Lower lobe of right lung (tissue), 2 donors: ENCODE results near the gene TP53AIP1. TPM values are rescaled to one million over a fixed set of nuclear protein-coding genes. Genes with fewer than 3 reads are reported as not detected.

Experiments
- ATAC-seq, 2 donors: fragments of 200-7000 bp; cut with Tn5 transposase; one replicate each; pipeline ENCODE4 v1.9.1; 2020 to 2022; ENCODE audit warnings: mild to moderate bottlenecking in 2 of 2, moderate library complexity in 2 of 2
- DNase-seq: peaks from one replicate; pipeline ENCODE4 v3.0.0-alpha.2; 2020
- H3K27ac ChIP-seq: fragments of 200-600 bp; one replicate; pipeline ENCODE4 v1.8.0; 2022
- H3K27me3 ChIP-seq: fragments of 200-600 bp; one replicate; pipeline ENCODE4 v1.8.0; 2022; ENCODE audit warnings: low read depth
- H3K36me3 ChIP-seq: fragments of 200-600 bp; one replicate; pipeline ENCODE4 v1.8.0; 2022; ENCODE audit warnings: mild to moderate bottlenecking
- H3K4me1 ChIP-seq: fragments of 200-600 bp; one replicate; pipeline ENCODE4 v1.8.0; 2022
- H3K4me3 ChIP-seq: fragments of 200-600 bp; one replicate; pipeline ENCODE4 v1.8.0; 2022; ENCODE audit warnings: mild to moderate bottlenecking
- H3K9me3 ChIP-seq: fragments of 200-600 bp; one replicate; pipeline ENCODE4 v1.8.0; 2022
- intact Hi-C: fragments of 100-400 bp; cut with DNase I; formaldehyde crosslinking; loops from one replicate; pipeline ENCODE4 v1.11.0; 2022
- total RNA-seq: library from RNA; stranded (reverse); fragmentation: NEBNext Ultra II Directional; extraction: Animal tissue kit (Norgen Biotek cat#: 25700); gene quantifications from one replicate; pipeline ENCODE4 v1.2.1, GENCODE V29; 2021
- TF ChIP-seq, protein P1 (sequence below): fragments of 200-600 bp; IDR thresholded peaks from one replicate; pipeline ENCODE4 v1.8.0; 2022; ENCODE audit warnings: antibody characterized with exemption, mild to moderate bottlenecking
- donor health status: DM: no; HTN: yes; CAD: no; lungs with severe emphysema.

TP53AIP1 gene
- total RNA-seq, 1 donor from 2014 or later = not detected

DNA sequence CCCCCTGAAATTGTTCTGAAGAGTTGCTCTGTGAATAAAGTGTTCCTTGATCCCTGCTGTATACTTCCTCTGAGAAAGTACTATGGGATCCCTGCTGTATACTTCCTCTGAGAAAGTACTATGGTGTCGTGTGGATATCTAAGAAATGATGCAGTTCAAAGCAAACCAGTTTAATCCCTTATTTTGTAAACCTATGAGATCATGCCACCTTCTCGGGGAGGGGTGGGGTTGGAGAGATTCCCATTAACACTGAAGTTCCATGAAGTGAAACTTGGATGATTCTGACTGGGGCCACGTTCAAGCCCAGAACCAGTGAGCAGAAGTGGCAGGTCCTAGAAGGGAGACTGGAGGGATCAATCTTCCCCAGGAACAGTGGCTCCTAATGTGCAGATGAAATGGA, 13.0 kb upstream of the TP53AIP1 start:
- Histone ChIP-seq H3K27me3 (no peaks in the 10 kb centered on the region), H3K4me3 (no peak overlapping the region), H3K27ac (no peak overlapping the region), H3K4me1 (no peaks in the 10 kb centered on the region), H3K9me3 (no peaks in the 10 kb centered on the region), H3K36me3 (no peaks in the 10 kb centered on the region)
- TF ChIP-seq, protein P1, sequence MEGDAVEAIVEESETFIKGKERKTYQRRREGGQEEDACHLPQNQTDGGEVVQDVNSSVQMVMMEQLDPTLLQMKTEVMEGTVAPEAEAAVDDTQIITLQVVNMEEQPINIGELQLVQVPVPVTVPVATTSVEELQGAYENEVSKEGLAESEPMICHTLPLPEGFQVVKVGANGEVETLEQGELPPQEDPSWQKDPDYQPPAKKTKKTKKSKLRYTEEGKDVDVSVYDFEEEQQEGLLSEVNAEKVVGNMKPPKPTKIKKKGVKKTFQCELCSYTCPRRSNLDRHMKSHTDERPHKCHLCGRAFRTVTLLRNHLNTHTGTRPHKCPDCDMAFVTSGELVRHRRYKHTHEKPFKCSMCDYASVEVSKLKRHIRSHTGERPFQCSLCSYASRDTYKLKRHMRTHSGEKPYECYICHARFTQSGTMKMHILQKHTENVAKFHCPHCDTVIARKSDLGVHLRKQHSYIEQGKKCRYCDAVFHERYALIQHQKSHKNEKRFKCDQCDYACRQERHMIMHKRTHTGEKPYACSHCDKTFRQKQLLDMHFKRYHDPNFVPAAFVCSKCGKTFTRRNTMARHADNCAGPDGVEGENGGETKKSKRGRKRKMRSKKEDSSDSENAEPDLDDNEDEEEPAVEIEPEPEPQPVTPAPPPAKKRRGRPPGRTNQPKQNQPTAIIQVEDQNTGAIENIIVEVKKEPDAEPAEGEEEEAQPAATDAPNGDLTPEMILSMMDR = no peak
- DNase-seq = no peak
- intact Hi-C loops = loop anchor here (5.0 kb wide), 1 partner anchor 68 kb away; no protein-coding TSS in a partner anchor
- no peak for ATAC-seq

DNA sequence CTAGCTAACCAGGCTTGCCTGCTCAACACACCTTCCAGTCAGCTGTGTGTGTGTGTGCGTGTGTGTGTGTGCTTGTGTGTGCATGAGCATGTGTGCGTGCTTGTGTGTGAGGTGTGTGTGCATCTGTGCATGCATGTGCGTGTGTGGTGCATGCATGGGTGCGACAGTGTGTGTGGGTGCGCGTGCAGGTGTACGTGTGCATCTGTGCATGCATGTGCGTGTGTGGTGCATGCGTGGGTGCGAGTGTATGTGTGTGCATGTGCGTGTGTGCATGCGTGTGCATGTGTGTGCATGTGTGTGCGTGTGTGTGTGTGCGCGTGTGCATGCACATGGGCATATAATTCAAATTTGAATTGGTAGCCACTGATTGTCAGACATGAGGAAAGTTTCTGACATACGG, 10.5 kb upstream of the TP53AIP1 start:
- ATAC-seq = peak in 1 of 2 donors; percentile 30
- no peak overlapping the region for H3K4me3 ChIP-seq

DNA sequence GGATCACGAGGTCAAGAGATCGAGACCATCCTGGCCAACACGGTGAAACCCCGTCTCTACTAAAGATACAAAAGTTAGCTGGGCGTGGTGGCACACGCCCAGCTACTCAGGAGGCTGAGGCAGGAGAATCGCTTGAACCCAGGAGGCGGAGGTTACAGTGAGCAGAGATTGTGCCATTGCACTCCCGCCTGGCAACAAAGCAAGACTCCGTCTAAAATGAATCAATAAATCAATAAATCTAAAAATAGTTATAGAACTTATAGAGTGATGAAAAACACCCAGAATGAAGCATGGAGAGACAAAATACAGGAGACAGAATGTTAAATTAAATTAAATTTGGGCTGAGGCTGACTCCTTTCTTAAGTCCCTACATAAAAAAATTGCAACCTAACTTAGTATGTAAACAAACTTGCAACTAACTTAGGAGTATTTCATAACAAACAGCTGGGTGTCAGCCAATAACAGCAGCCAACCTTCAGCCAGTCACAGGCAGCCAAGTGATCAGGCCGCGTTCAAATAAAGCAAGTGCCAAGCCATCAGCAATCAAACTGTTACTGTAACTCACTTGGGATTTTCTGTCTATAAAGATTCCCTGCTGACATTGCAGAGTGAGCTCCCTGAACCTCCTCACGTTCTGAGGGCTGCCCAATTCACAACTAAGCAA, 7.3 kb upstream of the TP53AIP1 start:
- H3K4me3 ChIP-seq = no peak overlapping the region
- H3K4me1 ChIP-seq = no peaks in the 10 kb centered on the region
- intact Hi-C loops = no loop called here
- no peak for ATAC-seq
- H3K36me3 ChIP-seq = no peaks in the 10 kb centered on the region
- no peaks in the 10 kb centered on the region for H3K27me3 ChIP-seq
- TF ChIP-seq, protein P1 = no peak
- DNase-seq = no peak
- no peak overlapping the region for H3K27ac ChIP-seq
- H3K9me3 ChIP-seq = no peaks in the 10 kb centered on the region

More for the DNA sequence above, 10.5 kb upstream of the TP53AIP1 start:
- H3K36me3 ChIP-seq = no peaks in the 10 kb centered on the region
- intact Hi-C loops = no loop called here
- no peaks in the 10 kb centered on the region for H3K27me3 ChIP-seq
- H3K27ac ChIP-seq = no peak overlapping the region
- TF ChIP-seq, protein P1 = no peak
- H3K9me3 ChIP-seq = no peaks in the 10 kb centered on the region
- no peak for DNase-seq
- H3K4me1 ChIP-seq = no peaks in the 10 kb centered on the region

DNA sequence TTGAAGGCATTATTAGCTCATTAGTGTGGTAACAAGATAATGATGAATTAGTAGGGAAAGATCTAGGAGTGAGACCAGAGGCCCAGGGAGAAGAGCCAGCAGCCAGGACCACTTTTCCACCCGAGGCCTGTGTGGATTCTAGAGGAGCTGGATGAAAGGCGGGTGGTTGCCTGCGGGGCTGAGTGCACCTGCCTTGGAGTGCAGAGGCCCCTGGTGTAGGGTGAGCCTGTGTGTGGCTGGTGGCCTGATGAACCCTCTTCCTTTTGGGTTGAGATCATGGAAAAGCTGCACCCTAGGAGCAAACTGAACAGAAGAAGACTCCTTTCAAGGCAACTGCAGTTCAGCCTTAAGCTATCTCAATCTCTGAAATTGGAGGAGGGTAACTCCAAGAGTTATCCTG, 5.9 kb upstream of the TP53AIP1 start:
- Histone ChIP-seq H3K27ac (no peak overlapping the region), H3K4me3 (no peak overlapping the region), H3K36me3 (no peaks in the 10 kb centered on the region), H3K27me3 (no peaks in the 10 kb centered on the region), H3K4me1 (no peaks in the 10 kb centered on the region), H3K9me3 (no peaks in the 10 kb centered on the region)
- no peak for DNase-seq
- intact Hi-C loops = no loop called here
- ATAC-seq = no peak
- TF ChIP-seq, protein P1 = no peak

DNA sequence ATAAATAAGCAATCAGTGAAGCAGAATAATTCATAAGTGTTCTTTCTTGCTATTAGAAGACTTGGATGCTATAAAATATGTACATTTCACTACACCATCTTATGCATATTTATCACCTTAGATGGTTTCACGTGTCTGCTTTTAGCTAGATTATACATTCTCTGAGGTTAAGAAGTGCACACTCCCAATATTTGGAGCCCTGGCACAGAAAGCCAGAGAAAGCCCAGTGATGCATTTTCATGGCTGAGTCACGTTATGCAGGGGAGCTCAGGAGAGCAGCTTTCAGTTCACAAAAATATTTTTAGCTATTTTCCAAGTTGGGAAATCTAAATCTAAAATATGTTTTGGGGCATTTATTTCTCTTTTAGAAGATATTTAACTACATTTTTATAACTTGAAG, 5.1 kb upstream of the TP53AIP1 start:
- H3K4me1 ChIP-seq = no peaks in the 10 kb centered on the region
- no peaks in the 10 kb centered on the region for H3K9me3 ChIP-seq
- no peaks in the 10 kb centered on the region for H3K27me3 ChIP-seq
- intact Hi-C loops = no loop called here
- no peak overlapping the region for H3K27ac ChIP-seq
- TF ChIP-seq, protein P1 = no peak
- H3K36me3 ChIP-seq = no peaks in the 10 kb centered on the region
- ATAC-seq = no peak
- no peak for DNase-seq
- H3K4me3 ChIP-seq = no peak overlapping the region
